ENCODE results near the gene EIF5. TPM values are rescaled to one million over a fixed set of nuclear protein-coding genes. Genes with fewer than 3 reads are reported as not detected.

Gene EIF5
- total and polyA plus RNA-seq, 2 donors (not counting 3 experiments of a cell fraction or from before 2014, with no cell fraction given), result 175 to 313 TPM

DNA sequence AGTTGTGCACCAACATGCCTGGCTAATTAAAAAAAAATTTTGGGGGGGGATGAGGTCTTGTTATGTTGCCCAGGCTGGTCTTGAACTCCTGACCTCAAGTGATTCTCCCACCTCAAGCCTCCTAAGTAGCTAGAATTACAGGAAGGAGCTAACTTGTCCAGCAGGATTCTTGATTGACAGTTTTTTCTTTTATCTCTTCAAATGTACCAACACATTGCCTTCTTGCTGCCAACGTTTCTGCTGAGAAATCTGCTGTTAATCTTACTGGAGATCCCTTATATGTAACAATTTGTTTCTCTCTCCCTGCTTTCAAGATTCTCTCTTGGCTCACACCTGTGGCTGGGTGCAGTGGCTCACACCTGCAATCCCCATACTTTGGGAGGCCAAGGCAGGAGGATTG is 28.7 kb downstream of the EIF5 start:
- Histone ChIP-seq H3K9me3 (replicated peaks; ENCODE audit: control insufficient read depth, insufficient read depth, low read length) (no peaks in the 10 kb centered on the region), H2AFZ (ENCODE audit: low read depth, low read length) (no peak overlapping the region), H3K36me3 (ENCODE audit: control insufficient read depth in 2 of 2, extremely low read depth in 1 of 2, insufficient read depth in 2 of 2, low read length in 2 of 2) (no peaks in the 10 kb centered on the region), H3K4me3 (replicated peaks in 1 of 3; ENCODE audit: insufficient read depth in 1 of 3, low read depth in 1 of 3, low read length in 3 of 3) (no peak overlapping the region), H3K79me2 (ENCODE audit: control insufficient read depth, insufficient read depth, low read length) (no peaks in the 10 kb centered on the region), H3K9me1 (replicated peaks; ENCODE audit: control insufficient read depth, extremely low read depth, insufficient read depth, low read length) (no peaks in the 10 kb centered on the region), H3K4me2 (ENCODE audit: insufficient read depth, low read length) (no peak overlapping the region), H3K27me3 (ENCODE audit: control insufficient read depth in 2 of 2, insufficient read depth in 2 of 2, low read length in 2 of 2) (no peaks in the 10 kb centered on the region), H3K27ac (ENCODE audit: insufficient read depth, low read depth, low read length) (peak overlapping the region; percentile 74), H4K20me1 (replicated peaks; ENCODE audit: control insufficient read depth, extremely low read depth, insufficient read depth, low read length) (no peaks in the 10 kb centered on the region), H3K9ac (replicated peaks; ENCODE audit: extremely low read depth, insufficient read depth, low read length) (no peak overlapping the region), H3K4me1 (ENCODE audit: control insufficient read depth, extremely low read depth, insufficient read depth, low read length) (peaks cover 6% of the 10 kb centered on the region)
- dilution Hi-C loops (cut with MboI; ENCODE audit: extremely low pct_ligation_motif_present, low sequenced_read_pairs) (no loop called here), intact Hi-C loops (cut with micrococcal nuclease) (no loop called here)
- peak; percentile 19 for DNase-seq (ENCODE audit: low read depth, low spot score)
- peak; percentile 46 for FAIRE-seq
- TF ChIP-seq POLR2AphosphoS5 (IDR thresholded peaks at IDR 0.05; ENCODE audit: insufficient read depth, low read depth, low read length) (no peak), FOS (IDR thresholded peaks at IDR 0.05; ENCODE audit: borderline replicate concordance, insufficient read depth, low read length) (no peak), MYC (IDR thresholded peaks at IDR 0.05; ENCODE audit: low read depth, low read length) (no peak), JUN (IDR thresholded peaks at IDR 0.05; ENCODE audit: borderline replicate concordance, insufficient read depth, insufficient read length, low read depth) (no peak), POLR2A (IDR thresholded peaks at IDR 0.05; ENCODE audit: low read depth, low read length) (no peak), GATA2 (IDR thresholded peaks at IDR 0.05; ENCODE audit: insufficient read depth, insufficient read length, low read depth, low read length) (no peak), EZH2 (IDR thresholded peaks at IDR 0.05; ENCODE audit: borderline replicate concordance, low read depth, low read length, severe bottlenecking) (no peak)
- TF ChIP-seq, protein P1, sequence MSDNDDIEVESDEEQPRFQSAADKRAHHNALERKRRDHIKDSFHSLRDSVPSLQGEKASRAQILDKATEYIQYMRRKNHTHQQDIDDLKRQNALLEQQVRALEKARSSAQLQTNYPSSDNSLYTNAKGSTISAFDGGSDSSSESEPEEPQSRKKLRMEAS (IDR thresholded peaks at IDR 0.05; ENCODE audit: insufficient read depth, insufficient read length), result no peak
- TF ChIP-seq, protein P2, sequence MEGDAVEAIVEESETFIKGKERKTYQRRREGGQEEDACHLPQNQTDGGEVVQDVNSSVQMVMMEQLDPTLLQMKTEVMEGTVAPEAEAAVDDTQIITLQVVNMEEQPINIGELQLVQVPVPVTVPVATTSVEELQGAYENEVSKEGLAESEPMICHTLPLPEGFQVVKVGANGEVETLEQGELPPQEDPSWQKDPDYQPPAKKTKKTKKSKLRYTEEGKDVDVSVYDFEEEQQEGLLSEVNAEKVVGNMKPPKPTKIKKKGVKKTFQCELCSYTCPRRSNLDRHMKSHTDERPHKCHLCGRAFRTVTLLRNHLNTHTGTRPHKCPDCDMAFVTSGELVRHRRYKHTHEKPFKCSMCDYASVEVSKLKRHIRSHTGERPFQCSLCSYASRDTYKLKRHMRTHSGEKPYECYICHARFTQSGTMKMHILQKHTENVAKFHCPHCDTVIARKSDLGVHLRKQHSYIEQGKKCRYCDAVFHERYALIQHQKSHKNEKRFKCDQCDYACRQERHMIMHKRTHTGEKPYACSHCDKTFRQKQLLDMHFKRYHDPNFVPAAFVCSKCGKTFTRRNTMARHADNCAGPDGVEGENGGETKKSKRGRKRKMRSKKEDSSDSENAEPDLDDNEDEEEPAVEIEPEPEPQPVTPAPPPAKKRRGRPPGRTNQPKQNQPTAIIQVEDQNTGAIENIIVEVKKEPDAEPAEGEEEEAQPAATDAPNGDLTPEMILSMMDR (IDR thresholded peaks at IDR 0.05; ENCODE audit: extremely low read depth in 1 of 2, insufficient read depth in 1 of 2, low read depth in 1 of 2, low read length in 2 of 2), result no peak
- POLR2A ChIA-PET, result no interaction called here
- no TSS peak for BruUV-seq (replicated peaks)
- CTCF ChIA-PET, result no interaction called here

All from endothelial cell of umbilical vein (primary cell).